Liver (tissue), 9 donors: ENCODE results near the gene CMBL. TPM values are rescaled to one million over a fixed set of nuclear protein-coding genes. Genes with fewer than 3 reads are reported as not detected.

Experiments
- DNase-seq: peaks from one replicate; pipeline ENCODE4 v3.0.0-alpha.2; 2017; ENCODE audit warnings: low spot score
- H3K27ac ChIP-seq, 2 donors: one replicate each; pipeline ENCODE4 v1.7.0; 2013; ENCODE audit warnings: inconsistent platforms in 2 of 2, low read length in 2 of 2, control low read depth in 1 of 2, low read depth in 1 of 2, mild to moderate bottlenecking in 1 of 2
- H3K27me3 ChIP-seq, 4 donors: one replicate each; pipeline versions ENCODE4 v1.6.1 to v1.7.0; 2013; ENCODE audit warnings: low read length in 3 of 4, inconsistent platforms in 1 of 4, mild to moderate bottlenecking in 1 of 4, moderate library complexity in 1 of 4; ENCODE audit not compliant: control insufficient read depth in 4 of 4, insufficient read depth in 4 of 4
- H3K36me3 ChIP-seq, 4 donors: one replicate each; pipeline versions ENCODE4 v1.6.1 to v1.7.0; 2013; ENCODE audit warnings: low read length in 3 of 4, mild to moderate bottlenecking in 3 of 4, low read depth in 1 of 4, moderate library complexity in 1 of 4; ENCODE audit not compliant: control insufficient read depth in 4 of 4, insufficient read depth in 3 of 4
- H3K4me1 ChIP-seq, 4 donors: one replicate each; pipeline versions ENCODE4 v1.6.1 to v1.7.0; 2013; ENCODE audit warnings: low read length in 3 of 4, mild to moderate bottlenecking in 3 of 4, moderate library complexity in 1 of 4; ENCODE audit not compliant: control insufficient read depth in 4 of 4, insufficient read depth in 4 of 4
- H3K4me3 ChIP-seq, 3 donors: one replicate each; pipeline versions ENCODE4 v1.6.1 to v1.7.0; 2013; ENCODE audit warnings: low read length in 3 of 3, control low read depth in 1 of 3, low read depth in 1 of 3, mild to moderate bottlenecking in 1 of 3
- H3K9ac ChIP-seq, 2 donors: one replicate each; pipeline ENCODE4 v1.7.0; 2013; ENCODE audit warnings: low read length in 2 of 2, mild to moderate bottlenecking in 2 of 2, moderate library complexity in 2 of 2, control low read depth in 1 of 2, low read depth in 1 of 2
- H3K9me3 ChIP-seq, 4 donors: one replicate each; pipeline versions ENCODE4 v1.6.1 to v1.7.0; 2013; ENCODE audit warnings: low read length in 3 of 4; ENCODE audit not compliant: control insufficient read depth in 4 of 4
- ATF3 ChIP-seq: IDR thresholded peaks from 2 replicates; pipeline ENCODE4 v1.6.1; 2016; ENCODE audit warnings: antibody characterized with exemption
- EGR1 ChIP-seq, 2 donors: IDR thresholded peaks; 2 replicates each; pipeline ENCODE4 v1.6.1; 2016 to 2018; ENCODE audit warnings: antibody characterized with exemption in 2 of 2, low read depth in 2 of 2
- FOXA1 ChIP-seq: IDR thresholded peaks from 2 replicates; pipeline ENCODE4 v1.6.1; 2016; ENCODE audit warnings: antibody characterized with exemption
- GABPA ChIP-seq, 2 donors: IDR thresholded peaks in 1 of 2; conservative IDR thresholded peaks in 1 of 2; 2 replicates each; pipeline ENCODE4 v1.6.1; 2016; ENCODE audit warnings: antibody characterized with exemption in 2 of 2, mild to moderate bottlenecking in 1 of 2, moderate library complexity in 1 of 2
- HNF4A ChIP-seq, 2 donors: conservative IDR thresholded peaks; 2 replicates each; pipeline ENCODE4 v1.6.1; 2016; ENCODE audit warnings: antibody characterized with exemption in 2 of 2, mild to moderate bottlenecking in 2 of 2
- JUND ChIP-seq, 2 donors: IDR thresholded peaks; 2 replicates each; pipeline ENCODE4 v1.6.1; 2016; ENCODE audit warnings: antibody characterized with exemption in 2 of 2
- RAD21 ChIP-seq, 2 donors: IDR thresholded peaks; 2 replicates each; pipeline ENCODE4 v1.6.1; 2016; ENCODE audit warnings: antibody characterized with exemption in 2 of 2, mild to moderate bottlenecking in 2 of 2
- RXRA ChIP-seq, 2 donors: IDR thresholded peaks; 2 replicates each; pipeline ENCODE4 v1.6.1; 2017 to 2018; ENCODE audit warnings: antibody characterized with exemption in 2 of 2, mild to moderate bottlenecking in 1 of 2
- SP1 ChIP-seq: IDR thresholded peaks from 2 replicates; pipeline ENCODE4 v1.6.1; 2018; ENCODE audit warnings: antibody characterized with exemption, mild to moderate bottlenecking
- TAF1 ChIP-seq: conservative IDR thresholded peaks from 2 replicates; pipeline ENCODE4 v1.6.1; 2016; ENCODE audit warnings: antibody characterized with exemption, mild to moderate bottlenecking
- YY1 ChIP-seq: IDR thresholded peaks from 2 replicates; pipeline ENCODE4 v1.6.1; 2016; ENCODE audit warnings: antibody characterized with exemption, mild to moderate bottlenecking
- WGBS: extraction: QIAGEN DNeasy Blood & Tissue Kit; methylation state at CpG from one replicate; pipeline ENCODE4 v1.1.7; 2013; 5-methylcytosine and 5-hydroxymethylcytosine counted together
- polyA plus RNA-seq, 2 donors: library from polyadenylated mRNA; stranded (reverse) in 1 of 2; unstranded in 1 of 2; fragments of 200-250 nt in 1 of 2; fragments of >200 nt in 1 of 2; fragmentation: Nextera tagmentation in 1 of 2; extraction: Ambion mirVana in 1 of 2; gene quantifications; one replicate each; pipeline versions ENCODE4 v1.2.1 to v1.2.3, GENCODE V29; 2013 to 2015
- total RNA-seq, 2 donors: library from RNA; depleted of rRNA; stranded (reverse); fragments of >200 nt; gene quantifications; one replicate each; pipeline ENCODE4 v1.2.3, GENCODE V29; 2014
- TF ChIP-seq, protein P1 (sequence below): fragments of 150-350 bp; IDR thresholded peaks from 2 replicates; pipeline ENCODE4 v1.5.1; 2017; ENCODE audit warnings: improper control_type of control experiment, low read depth, low read length; ENCODE audit not compliant: missing input control
- TF ChIP-seq, protein P2 (sequence below): IDR thresholded peaks from 2 replicates; pipeline ENCODE4 v1.6.1; 2016; ENCODE audit warnings: antibody characterized with exemption, mild to moderate bottlenecking
- donor health status: healthy.
- donor health status: healthy.
- donor health status: healthy.
- donor health status: healthy.
- donor health status: healthy.

Gene CMBL
- total and polyA plus RNA-seq, 4 donors = 6.8 to 56.1 (median 41.7) TPM

GRCh38 chr5:10353241-10354047 is 45.7 kb upstream of the CMBL start, which contains the start of gene MARCHF6:
TSS of gene MARCHF6 (plus strand) at chr5:10353695. CDS start at chr5:10353899, 204 bp downstream.
- H3K9me3 ChIP-seq = no peaks in the 10 kb centered on the region
- no peaks in the 10 kb centered on the region for H3K36me3 ChIP-seq
- H3K27me3 ChIP-seq = no peaks in the 10 kb centered on the region
- H3K4me3 ChIP-seq = peak within 1 kb of the TSS; percentile 63 to 87 (median 76)
- H3K4me1 ChIP-seq = peaks cover 0 to 22% (median 9%) of the 10 kb centered on the region in 4 donors
- peak within 1 kb of the TSS; percentile 95 to 99 for H3K27ac ChIP-seq
- TF ChIP-seq YY1 = peak; percentile 70
- TF ChIP-seq, protein P1, sequence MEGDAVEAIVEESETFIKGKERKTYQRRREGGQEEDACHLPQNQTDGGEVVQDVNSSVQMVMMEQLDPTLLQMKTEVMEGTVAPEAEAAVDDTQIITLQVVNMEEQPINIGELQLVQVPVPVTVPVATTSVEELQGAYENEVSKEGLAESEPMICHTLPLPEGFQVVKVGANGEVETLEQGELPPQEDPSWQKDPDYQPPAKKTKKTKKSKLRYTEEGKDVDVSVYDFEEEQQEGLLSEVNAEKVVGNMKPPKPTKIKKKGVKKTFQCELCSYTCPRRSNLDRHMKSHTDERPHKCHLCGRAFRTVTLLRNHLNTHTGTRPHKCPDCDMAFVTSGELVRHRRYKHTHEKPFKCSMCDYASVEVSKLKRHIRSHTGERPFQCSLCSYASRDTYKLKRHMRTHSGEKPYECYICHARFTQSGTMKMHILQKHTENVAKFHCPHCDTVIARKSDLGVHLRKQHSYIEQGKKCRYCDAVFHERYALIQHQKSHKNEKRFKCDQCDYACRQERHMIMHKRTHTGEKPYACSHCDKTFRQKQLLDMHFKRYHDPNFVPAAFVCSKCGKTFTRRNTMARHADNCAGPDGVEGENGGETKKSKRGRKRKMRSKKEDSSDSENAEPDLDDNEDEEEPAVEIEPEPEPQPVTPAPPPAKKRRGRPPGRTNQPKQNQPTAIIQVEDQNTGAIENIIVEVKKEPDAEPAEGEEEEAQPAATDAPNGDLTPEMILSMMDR = no peak
- TF ChIP-seq RAD21 (IDR thresholded peaks at IDR 0.05) = peak in 1 of 2 donors; percentile 27
- TF ChIP-seq, protein P2, sequence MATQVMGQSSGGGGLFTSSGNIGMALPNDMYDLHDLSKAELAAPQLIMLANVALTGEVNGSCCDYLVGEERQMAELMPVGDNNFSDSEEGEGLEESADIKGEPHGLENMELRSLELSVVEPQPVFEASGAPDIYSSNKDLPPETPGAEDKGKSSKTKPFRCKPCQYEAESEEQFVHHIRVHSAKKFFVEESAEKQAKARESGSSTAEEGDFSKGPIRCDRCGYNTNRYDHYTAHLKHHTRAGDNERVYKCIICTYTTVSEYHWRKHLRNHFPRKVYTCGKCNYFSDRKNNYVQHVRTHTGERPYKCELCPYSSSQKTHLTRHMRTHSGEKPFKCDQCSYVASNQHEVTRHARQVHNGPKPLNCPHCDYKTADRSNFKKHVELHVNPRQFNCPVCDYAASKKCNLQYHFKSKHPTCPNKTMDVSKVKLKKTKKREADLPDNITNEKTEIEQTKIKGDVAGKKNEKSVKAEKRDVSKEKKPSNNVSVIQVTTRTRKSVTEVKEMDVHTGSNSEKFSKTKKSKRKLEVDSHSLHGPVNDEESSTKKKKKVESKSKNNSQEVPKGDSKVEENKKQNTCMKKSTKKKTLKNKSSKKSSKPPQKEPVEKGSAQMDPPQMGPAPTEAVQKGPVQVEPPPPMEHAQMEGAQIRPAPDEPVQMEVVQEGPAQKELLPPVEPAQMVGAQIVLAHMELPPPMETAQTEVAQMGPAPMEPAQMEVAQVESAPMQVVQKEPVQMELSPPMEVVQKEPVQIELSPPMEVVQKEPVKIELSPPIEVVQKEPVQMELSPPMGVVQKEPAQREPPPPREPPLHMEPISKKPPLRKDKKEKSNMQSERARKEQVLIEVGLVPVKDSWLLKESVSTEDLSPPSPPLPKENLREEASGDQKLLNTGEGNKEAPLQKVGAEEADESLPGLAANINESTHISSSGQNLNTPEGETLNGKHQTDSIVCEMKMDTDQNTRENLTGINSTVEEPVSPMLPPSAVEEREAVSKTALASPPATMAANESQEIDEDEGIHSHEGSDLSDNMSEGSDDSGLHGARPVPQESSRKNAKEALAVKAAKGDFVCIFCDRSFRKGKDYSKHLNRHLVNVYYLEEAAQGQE = peak; percentile 68
- TF ChIP-seq JUND (IDR thresholded peaks at IDR 0.05) = no peak
- TF ChIP-seq TAF1 = peak; percentile 39
- TF ChIP-seq ATF3 = no peak
- no peak for TF ChIP-seq EGR1 (IDR thresholded peaks at IDR 0.05; ENCODE audit: low read depth in 2 of 2)
- peak; percentile 77 to 93 for TF ChIP-seq GABPA (IDR thresholded peaks at IDR 0.05 in 1 of 2, conservative IDR thresholded peaks at IDR 0.05 in 1 of 2)
- TF ChIP-seq SP1 = peak; percentile 32
- TF ChIP-seq FOXA1 = no peak
- TF ChIP-seq HNF4A (conservative IDR thresholded peaks at IDR 0.05) = peak in 1 of 2 donors; percentile 10
- WGBS = under 1% methylated on average over 92 of the region's 92 CpGs
- peak; percentile 97 for DNase-seq
- H3K9ac ChIP-seq = peak within 1 kb of the TSS; percentile 92 to 98

DNA sequence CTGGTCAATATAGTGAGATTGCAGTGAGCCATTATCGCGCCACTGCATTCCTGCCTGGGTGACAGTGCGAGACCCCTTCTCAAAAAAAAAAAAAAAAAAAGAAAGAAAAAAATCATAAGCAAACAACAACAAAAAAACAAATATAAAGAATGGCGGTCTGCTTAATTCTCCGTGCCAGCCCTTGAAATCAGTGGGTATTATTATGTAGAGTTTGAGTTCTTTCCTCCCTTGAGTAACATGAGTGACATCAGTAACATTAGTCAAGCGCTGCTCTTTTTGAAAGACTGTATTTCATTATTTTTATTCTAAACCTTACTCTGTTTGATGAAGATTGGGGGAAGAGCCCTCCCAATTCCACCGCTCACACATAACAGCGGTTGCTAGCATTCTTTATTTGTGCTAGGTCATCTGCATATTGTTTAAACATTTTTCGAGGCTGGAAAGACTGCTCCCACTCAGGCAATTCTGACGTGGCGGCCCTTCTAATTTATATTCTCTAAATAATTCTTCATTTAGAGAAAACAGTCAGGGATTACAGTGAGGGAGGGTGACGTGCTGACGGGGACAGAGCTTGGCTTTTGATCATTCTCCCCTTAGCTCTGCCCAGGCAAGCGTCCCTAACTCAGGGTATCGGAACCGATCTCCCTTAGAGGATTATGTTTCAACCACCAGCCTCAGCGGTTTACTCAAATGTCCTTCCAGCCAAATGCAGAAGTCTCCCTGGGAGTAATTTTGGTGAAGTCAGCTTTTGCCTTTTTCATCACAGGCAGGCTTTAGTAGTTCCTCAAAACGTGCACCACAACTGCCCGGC is 44.9 kb upstream of the CMBL start:
- DNase-seq = no peak
- Histone ChIP-seq H3K9ac (peak overlapping the region; percentile 92 to 96), H3K9me3 (no peaks in the 10 kb centered on the region), H3K4me3 (peak overlapping the region; percentile 63 to 87 (median 76)), H3K4me1 (peaks cover 0 to 19% (median 9%) of the 10 kb centered on the region in 4 donors), H3K36me3 (no peaks in the 10 kb centered on the region), H3K27me3 (no peaks in the 10 kb centered on the region), H3K27ac (peak overlapping the region; percentile 95 to 99)
- TF ChIP-seq RAD21 (IDR thresholded peaks at IDR 0.05) = no peak
- TF ChIP-seq ATF3 = peak; percentile 28
- TF ChIP-seq, protein P2 = no peak
- no peak for TF ChIP-seq RXRA (IDR thresholded peaks at IDR 0.05)
- no peak for TF ChIP-seq TAF1
- TF ChIP-seq EGR1 (IDR thresholded peaks at IDR 0.05; ENCODE audit: low read depth in 2 of 2) = no peak
- WGBS = 21% methylated on average over 19 of the region's 19 CpGs
